Measurements from ENCODE around the gene ERP44.
"Not testable (repeated sequence)": the region's sequence is repeated elsewhere in the genome, so short reads cannot be mapped to it uniquely, and the experiment has no call there.

Gene ERP44

DNA sequence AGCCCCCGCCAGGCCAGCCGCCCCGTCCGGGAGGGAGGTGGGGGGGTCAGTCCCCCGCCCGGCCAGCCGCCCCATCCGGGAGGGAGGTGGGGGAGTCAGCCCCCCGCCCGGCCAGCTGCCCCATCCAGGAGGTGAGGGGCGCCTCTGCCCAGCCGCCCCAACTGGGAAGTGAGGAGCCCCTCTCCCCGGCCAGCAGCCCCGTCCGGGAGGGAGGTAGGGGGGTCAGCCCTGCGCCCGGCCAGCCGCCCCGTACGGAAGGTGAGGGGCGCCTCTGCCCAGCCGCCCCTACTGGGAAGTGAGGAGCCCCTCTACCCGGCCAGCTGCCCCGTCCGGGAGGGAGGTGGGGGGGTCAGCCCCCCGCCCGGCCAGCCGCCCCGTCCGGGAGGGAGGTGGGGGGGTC lies 30.8 kb downstream of the ERP44 start:
- Histone ChIP-seq H3K79me2 (ENCODE audit: insufficient read depth, low read length) (peaks cover 34% of the 10 kb centered on the region; the same call in 1 of the 2 replicates), H3K4me1 (ENCODE audit: insufficient read depth, low read length) (peaks cover 11% of the 10 kb centered on the region)
- H3K9ac ChIP-seq (ENCODE audit: low read depth, low read length); H4K20me1 ChIP-seq (ENCODE audit: insufficient read depth, low read length); H2AFZ ChIP-seq (ENCODE audit: low read depth, low read length); H3K9me3 ChIP-seq (ENCODE audit: insufficient read depth, low read length, severe bottlenecking); ATAC-seq (ENCODE audit: insufficient read depth, low read depth); H3K27me3 ChIP-seq (ENCODE audit: insufficient read depth, low read length, poor library complexity); H3K27ac ChIP-seq (ENCODE audit: low read length); H3K36me3 ChIP-seq (ENCODE audit: insufficient read depth, low read length); H3K4me3 ChIP-seq (ENCODE audit: low read depth in 1 of 2, low read length in 2 of 2); H3K4me2 ChIP-seq (ENCODE audit: insufficient read depth, low read length); DNase-seq: not testable (repeated sequence)

DNA sequence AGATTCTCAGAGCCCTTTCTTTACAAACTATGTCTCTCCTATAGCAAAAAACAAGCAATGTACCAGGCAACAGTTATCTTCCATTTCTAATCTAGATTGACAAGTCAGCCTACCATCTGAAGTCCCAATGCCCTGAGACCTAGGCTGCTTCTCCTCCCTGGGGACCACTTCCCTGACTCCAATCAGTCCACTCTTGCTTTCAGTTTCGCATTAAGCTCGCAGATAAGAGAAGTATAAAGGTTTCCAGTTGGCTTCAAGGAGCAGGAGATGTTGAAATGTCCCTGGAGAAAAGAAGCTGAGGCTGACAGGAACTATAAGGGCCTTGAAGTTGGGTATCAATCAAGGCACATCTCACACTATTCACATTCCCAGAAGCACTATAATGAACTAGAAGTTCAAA lies 32.3 kb downstream of the ERP44 start:
- Histone ChIP-seq H4K20me1 (ENCODE audit: insufficient read depth, low read length) (peaks cover 4% of the 10 kb centered on the region; the same call in 1 of the 2 replicates), H2AFZ (ENCODE audit: low read depth, low read length) (no peak overlapping the region), H3K4me1 (ENCODE audit: insufficient read depth, low read length) (peaks cover 11% of the 10 kb centered on the region), H3K36me3 (ENCODE audit: insufficient read depth, low read length) (no peaks in the 10 kb centered on the region), H3K27me3 (ENCODE audit: insufficient read depth, low read length, poor library complexity) (no peaks in the 10 kb centered on the region), H3K9me3 (ENCODE audit: insufficient read depth, low read length, severe bottlenecking) (no peaks in the 10 kb centered on the region), H3K27ac (ENCODE audit: low read length) (peak overlapping the region; percentile 47), H3K79me2 (ENCODE audit: insufficient read depth, low read length) (peaks cover 29% of the 10 kb centered on the region; the same call in 1 of the 2 replicates), H3K4me2 (ENCODE audit: insufficient read depth, low read length) (no peak overlapping the region), H3K4me3 (ENCODE audit: low read depth in 1 of 2, low read length in 2 of 2) (no peak overlapping the region), H3K9ac (ENCODE audit: low read depth, low read length) (no peak overlapping the region)
- ATAC-seq (ENCODE audit: insufficient read depth, low read depth) = peak; percentile 87
- TF ChIP-seq, protein P1, sequence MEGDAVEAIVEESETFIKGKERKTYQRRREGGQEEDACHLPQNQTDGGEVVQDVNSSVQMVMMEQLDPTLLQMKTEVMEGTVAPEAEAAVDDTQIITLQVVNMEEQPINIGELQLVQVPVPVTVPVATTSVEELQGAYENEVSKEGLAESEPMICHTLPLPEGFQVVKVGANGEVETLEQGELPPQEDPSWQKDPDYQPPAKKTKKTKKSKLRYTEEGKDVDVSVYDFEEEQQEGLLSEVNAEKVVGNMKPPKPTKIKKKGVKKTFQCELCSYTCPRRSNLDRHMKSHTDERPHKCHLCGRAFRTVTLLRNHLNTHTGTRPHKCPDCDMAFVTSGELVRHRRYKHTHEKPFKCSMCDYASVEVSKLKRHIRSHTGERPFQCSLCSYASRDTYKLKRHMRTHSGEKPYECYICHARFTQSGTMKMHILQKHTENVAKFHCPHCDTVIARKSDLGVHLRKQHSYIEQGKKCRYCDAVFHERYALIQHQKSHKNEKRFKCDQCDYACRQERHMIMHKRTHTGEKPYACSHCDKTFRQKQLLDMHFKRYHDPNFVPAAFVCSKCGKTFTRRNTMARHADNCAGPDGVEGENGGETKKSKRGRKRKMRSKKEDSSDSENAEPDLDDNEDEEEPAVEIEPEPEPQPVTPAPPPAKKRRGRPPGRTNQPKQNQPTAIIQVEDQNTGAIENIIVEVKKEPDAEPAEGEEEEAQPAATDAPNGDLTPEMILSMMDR (IDR thresholded peaks at IDR 0.05; ENCODE audit: borderline replicate concordance, extremely low read depth, low read length, poor library complexity, severe bottlenecking) = no peak
- TF ChIP-seq EZH2 (IDR thresholded peaks at IDR 0.05; ENCODE audit: borderline replicate concordance, low read depth, low read length, severe bottlenecking) = no peak
- peak; percentile 51 for DNase-seq

DNA sequence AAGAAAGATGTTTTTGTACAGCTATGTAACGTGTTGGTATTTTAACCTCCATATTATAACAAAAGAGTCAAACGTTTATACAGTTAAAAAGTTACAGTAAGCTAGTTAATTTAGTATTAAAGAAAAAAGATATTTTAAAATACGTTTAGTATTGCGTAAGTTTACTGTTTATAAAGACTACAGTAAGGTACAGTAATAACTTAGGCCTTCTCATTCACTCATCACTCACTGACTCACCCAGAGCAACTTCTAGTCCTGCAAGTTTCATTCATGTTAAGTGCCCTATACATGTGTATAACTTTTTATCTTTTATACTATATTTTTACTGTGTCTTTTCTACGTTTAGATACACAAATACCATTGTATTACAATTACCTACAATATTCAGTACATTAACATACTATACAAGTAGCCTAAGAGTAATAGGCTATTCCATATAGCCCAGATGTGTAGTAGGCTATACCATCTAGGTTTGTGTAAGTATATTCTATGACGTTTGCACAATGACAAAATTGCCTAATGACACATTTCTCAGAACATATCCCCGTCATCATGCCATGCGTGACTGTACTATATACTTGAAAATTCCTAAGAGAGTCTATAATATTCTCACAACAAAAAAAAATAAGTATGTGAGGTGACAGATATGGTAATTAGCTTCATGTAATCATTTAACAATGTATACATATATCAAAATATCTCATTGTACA lies 33.8 kb downstream of the ERP44 start:
- H3K4me1 ChIP-seq (ENCODE audit: insufficient read depth, low read length) = peaks cover 11% of the 10 kb centered on the region
- no peak overlapping the region for H2AFZ ChIP-seq (ENCODE audit: low read depth, low read length)
- no peak for TF ChIP-seq EZH2 (IDR thresholded peaks at IDR 0.05; ENCODE audit: borderline replicate concordance, low read depth, low read length, severe bottlenecking)
- TF ChIP-seq, protein P1 (IDR thresholded peaks at IDR 0.05; ENCODE audit: borderline replicate concordance, extremely low read depth, low read length, poor library complexity, severe bottlenecking) = no peak
- ATAC-seq (ENCODE audit: insufficient read depth, low read depth) (no peak), DNase-seq (no peak)
- no peaks in the 10 kb centered on the region for H3K9me3 ChIP-seq (ENCODE audit: insufficient read depth, low read length, severe bottlenecking)
- peaks cover 24% of the 10 kb centered on the region; the same call in 1 of the 2 replicates for H3K79me2 ChIP-seq (ENCODE audit: insufficient read depth, low read length)
- H3K36me3 ChIP-seq (ENCODE audit: insufficient read depth, low read length) = no peaks in the 10 kb centered on the region
- peaks cover 4% of the 10 kb centered on the region; the same call in 1 of the 2 replicates for H4K20me1 ChIP-seq (ENCODE audit: insufficient read depth, low read length)
- no peak overlapping the region for H3K9ac ChIP-seq (ENCODE audit: low read depth, low read length)
- H3K4me2 ChIP-seq (ENCODE audit: insufficient read depth, low read length) = no peak overlapping the region
- H3K4me3 ChIP-seq (ENCODE audit: low read depth in 1 of 2, low read length in 2 of 2) = no peak overlapping the region
- H3K27me3 ChIP-seq (ENCODE audit: insufficient read depth, low read length, poor library complexity) = no peaks in the 10 kb centered on the region
- no peak overlapping the region for H3K27ac ChIP-seq (ENCODE audit: low read length)

DNA sequence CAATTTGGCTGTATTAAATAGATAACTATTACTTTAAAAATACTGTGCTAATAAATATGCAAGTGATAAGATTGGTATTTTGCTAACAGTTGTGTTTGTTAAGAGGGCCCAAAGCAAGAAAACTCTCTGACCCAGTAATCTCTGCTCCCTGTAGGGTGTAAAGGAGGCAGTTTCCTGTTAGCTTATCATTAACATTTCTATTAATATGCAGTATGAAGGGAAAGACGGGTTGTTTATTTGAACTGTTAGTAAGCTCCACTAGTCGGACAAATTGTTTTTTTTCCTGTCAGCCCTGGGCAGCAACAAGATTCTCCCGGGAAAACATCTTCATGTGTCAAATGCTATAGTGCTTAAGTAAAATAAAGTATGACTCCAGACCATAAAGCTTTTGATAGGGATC lies 35.6 kb downstream of the ERP44 start:
- H3K36me3 ChIP-seq (ENCODE audit: insufficient read depth, low read length) = peaks cover 5% of the 10 kb centered on the region; the same call in 1 of the 2 replicates
- DNase-seq = no peak
- H3K4me3 ChIP-seq (ENCODE audit: low read depth in 1 of 2, low read length in 2 of 2) = no peak overlapping the region
- H4K20me1 ChIP-seq (ENCODE audit: insufficient read depth, low read length) = peaks cover 4% of the 10 kb centered on the region; the same call in 1 of the 2 replicates
- no peaks in the 10 kb centered on the region for H3K9me3 ChIP-seq (ENCODE audit: insufficient read depth, low read length, severe bottlenecking)
- peaks cover 11% of the 10 kb centered on the region for H3K4me1 ChIP-seq (ENCODE audit: insufficient read depth, low read length)
- TF ChIP-seq, protein P1 (IDR thresholded peaks at IDR 0.05; ENCODE audit: borderline replicate concordance, extremely low read depth, low read length, poor library complexity, severe bottlenecking) = no peak
- TF ChIP-seq EZH2 (IDR thresholded peaks at IDR 0.05; ENCODE audit: borderline replicate concordance, low read depth, low read length, severe bottlenecking) = no peak
- H3K27ac ChIP-seq (ENCODE audit: low read length) = no peak overlapping the region
- ATAC-seq (ENCODE audit: insufficient read depth, low read depth) = no peak
- peaks cover 23% of the 10 kb centered on the region; the same call in 1 of the 2 replicates for H3K79me2 ChIP-seq (ENCODE audit: insufficient read depth, low read length)
- no peak overlapping the region for H2AFZ ChIP-seq (ENCODE audit: low read depth, low read length)
- no peak overlapping the region for H3K4me2 ChIP-seq (ENCODE audit: insufficient read depth, low read length)
- H3K9ac ChIP-seq (ENCODE audit: low read depth, low read length) = no peak overlapping the region
- no peaks in the 10 kb centered on the region for H3K27me3 ChIP-seq (ENCODE audit: insufficient read depth, low read length, poor library complexity)

DNA sequence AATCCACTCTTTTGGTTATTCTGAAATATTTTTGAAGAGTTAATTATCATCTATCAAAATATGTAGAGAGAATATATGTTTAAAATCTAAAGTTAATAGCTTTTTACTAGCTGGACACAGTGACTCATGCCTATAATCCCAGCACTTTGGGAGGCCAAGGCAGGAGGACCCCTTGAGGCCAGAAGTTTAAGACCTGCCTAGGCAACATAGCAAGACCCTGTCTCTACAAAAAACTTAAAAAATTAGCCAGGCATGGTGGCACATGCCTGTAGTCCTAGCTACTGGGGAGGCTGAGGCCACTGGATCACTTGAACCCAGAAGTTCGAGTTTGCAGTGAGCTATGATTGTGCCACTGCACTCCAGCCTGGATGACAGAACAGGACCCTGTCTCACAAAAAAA lies 36.1 kb downstream of the ERP44 start:
- not testable (repeated sequence) for H3K36me3 ChIP-seq (ENCODE audit: insufficient read depth, low read length); H3K9me3 ChIP-seq (ENCODE audit: insufficient read depth, low read length, severe bottlenecking); ATAC-seq (ENCODE audit: insufficient read depth, low read depth); H3K4me3 ChIP-seq (ENCODE audit: low read depth in 1 of 2, low read length in 2 of 2); H2AFZ ChIP-seq (ENCODE audit: low read depth, low read length); H3K27ac ChIP-seq (ENCODE audit: low read length); H3K27me3 ChIP-seq (ENCODE audit: insufficient read depth, low read length, poor library complexity); H4K20me1 ChIP-seq (ENCODE audit: insufficient read depth, low read length); DNase-seq; H3K4me2 ChIP-seq (ENCODE audit: insufficient read depth, low read length); H3K9ac ChIP-seq (ENCODE audit: low read depth, low read length)
- Histone ChIP-seq H3K79me2 (ENCODE audit: insufficient read depth, low read length) (peaks cover 23% of the 10 kb centered on the region; the same call in 1 of the 2 replicates), H3K4me1 (ENCODE audit: insufficient read depth, low read length) (peaks cover 11% of the 10 kb centered on the region)
